H9 (cell line): Measurements from ENCODE around the gene PLEKHJ1. TPM values are rescaled to one million over a fixed set of nuclear protein-coding genes. Genes with fewer than 3 reads are reported as not detected.

Source experiments
- DNase-seq: peaks from one replicate; pipeline ENCODE4 v3.0.0-alpha.2; 2017
- H2AFZ ChIP-seq: one replicate; pipeline ENCODE4 v1.6.1; 2013; ENCODE audit warnings: mild to moderate bottlenecking, low read length, control low read depth, moderate library complexity
- H2AK5ac ChIP-seq: 2 replicates; pipeline ENCODE4 v1.6.1; 2013; ENCODE audit warnings: low read length, control low read depth, mixed read lengths; ENCODE audit not compliant: insufficient read length
- H2BK120ac ChIP-seq: one replicate; pipeline ENCODE4 v1.6.1; 2013; ENCODE audit warnings: low read depth, mild to moderate bottlenecking, low read length, control low read depth, inconsistent platforms; ENCODE audit not compliant: poor library complexity, severe bottlenecking
- H2BK12ac ChIP-seq: 2 replicates; pipeline ENCODE4 v1.6.1; 2013; ENCODE audit warnings: low read length, control low read depth, mixed read lengths, low read depth; ENCODE audit not compliant: insufficient read length
- H2BK15ac ChIP-seq: 2 replicates; pipeline ENCODE4 v1.6.1; 2013; ENCODE audit warnings: low read depth, low read length, control low read depth
- H2BK20ac ChIP-seq: one replicate; pipeline ENCODE4 v1.6.1; 2013; ENCODE audit warnings: low read depth, mild to moderate bottlenecking, low read length, control low read depth, inconsistent platforms; ENCODE audit not compliant: poor library complexity, severe bottlenecking
- H2BK5ac ChIP-seq: 2 replicates; pipeline ENCODE4 v1.6.1; 2013; ENCODE audit warnings: low read length, control low read depth, mixed read lengths; ENCODE audit not compliant: insufficient read length
- H3K14ac ChIP-seq: 2 replicates; pipeline ENCODE4 v1.6.1; 2013; ENCODE audit warnings: low read length, control low read depth; ENCODE audit not compliant: insufficient read depth
- H3K18ac ChIP-seq: 2 replicates; pipeline ENCODE4 v1.6.1; 2013; ENCODE audit warnings: low read depth, mild to moderate bottlenecking, mixed read lengths, low read length, control low read depth; ENCODE audit not compliant: insufficient read length
- H3K23ac ChIP-seq: 2 replicates; pipeline ENCODE4 v1.6.1; 2013; ENCODE audit warnings: low read length, control low read depth, mixed read lengths, low read depth; ENCODE audit not compliant: insufficient read length
- H3K23me2 ChIP-seq: 2 replicates; pipeline ENCODE4 v1.6.1; 2013; ENCODE audit warnings: low read depth, mild to moderate bottlenecking, mixed read lengths, low read length, control low read depth; ENCODE audit not compliant: insufficient read length, poor library complexity, severe bottlenecking
- H3K27ac ChIP-seq: 2 replicates; pipeline ENCODE4 v1.5.1; 2013; ENCODE audit warnings: low read length, control low read depth, mixed read lengths, low read depth; ENCODE audit not compliant: insufficient read length
- H3K27me3 ChIP-seq: 2 replicates; pipeline ENCODE4 v1.6.1; 2013; ENCODE audit warnings: low read length, control low read depth, inconsistent platforms; ENCODE audit not compliant: insufficient read depth
- H3K4ac ChIP-seq: 2 replicates; pipeline ENCODE4 v1.6.1; 2013; ENCODE audit warnings: low read depth, mild to moderate bottlenecking, control low read depth, inconsistent platforms, low read length, moderate library complexity
- H3K4me1 ChIP-seq: 2 replicates; pipeline ENCODE4 v1.6.1; 2013; ENCODE audit warnings: low read length, control low read depth, inconsistent platforms; ENCODE audit not compliant: insufficient read depth
- H3K4me2 ChIP-seq: 2 replicates; pipeline ENCODE4 v1.6.1; 2013; ENCODE audit warnings: low read length, control low read depth, mixed read lengths; ENCODE audit not compliant: insufficient read length, insufficient read depth
- H3K56ac ChIP-seq: 2 replicates; pipeline ENCODE4 v1.6.1; 2013; ENCODE audit warnings: low read depth, mild to moderate bottlenecking, mixed read lengths, low read length, control low read depth; ENCODE audit not compliant: insufficient read length
- H3K79me1 ChIP-seq: 2 replicates; pipeline ENCODE4 v1.6.1; 2013; ENCODE audit warnings: low read depth, mild to moderate bottlenecking, moderate library complexity, low read length, control low read depth, inconsistent platforms; ENCODE audit not compliant: insufficient read depth, poor library complexity, severe bottlenecking
- H3K79me2 ChIP-seq: 2 replicates; pipeline ENCODE4 v1.6.1; 2013; ENCODE audit warnings: low read length, control low read depth, inconsistent platforms; ENCODE audit not compliant: insufficient read depth
- H3K9ac ChIP-seq: 2 replicates; pipeline ENCODE4 v1.6.1; 2013; ENCODE audit warnings: low read length, control low read depth, mixed read lengths; ENCODE audit not compliant: insufficient read length; ENCODE audit errors: extremely low read depth
- H3K9me3 ChIP-seq: one replicate; pipeline ENCODE4 v1.6.1; 2013; ENCODE audit warnings: low read depth, low read length, inconsistent platforms; ENCODE audit not compliant: control insufficient read depth
- H3T11ph ChIP-seq: one replicate; pipeline ENCODE4 v1.6.1; 2013; ENCODE audit warnings: mild to moderate bottlenecking, low read length, control low read depth, inconsistent platforms
- H4K20me1 ChIP-seq: one replicate; pipeline ENCODE4 v1.6.1; 2013; ENCODE audit not compliant: control insufficient read depth, insufficient read length, insufficient read depth
- H4K5ac ChIP-seq: 2 replicates; pipeline ENCODE4 v1.6.1; 2013; ENCODE audit warnings: low read depth, mild to moderate bottlenecking, mixed read lengths, low read length, control low read depth; ENCODE audit not compliant: insufficient read length
- H4K8ac ChIP-seq: replicated peaks from 2 replicates; pipeline ENCODE4 v1.6.1; 2013; ENCODE audit warnings: low read length, control low read depth, mixed read lengths, low read depth; ENCODE audit not compliant: insufficient read length
- H4K91ac ChIP-seq: 2 replicates; pipeline ENCODE4 v1.6.1; 2013; ENCODE audit warnings: low read depth, mild to moderate bottlenecking, moderate library complexity, mixed read lengths, low read length, control low read depth; ENCODE audit not compliant: insufficient read length
- H3K27ac Mint-ChIP-seq, 3 experiments: 2 replicates in 2 of 3; 3 replicates in 1 of 3; pipeline ENCODE4 v1.8.0; 2020 to 2021; ENCODE audit warnings: mixed read lengths in 3 of 3, mild to moderate bottlenecking in 1 of 3, moderate library complexity in 1 of 3
- H3K27me3 Mint-ChIP-seq: 2 replicates; pipeline ENCODE4 v1.8.0; 2021; ENCODE audit warnings: low read depth, mild to moderate bottlenecking, moderate library complexity, mixed read lengths
- H3K36me3 Mint-ChIP-seq, 3 experiments: 2 replicates in 2 of 3; 3 replicates in 1 of 3; pipeline ENCODE4 v1.8.0; 2020 to 2021; ENCODE audit warnings: low read depth in 3 of 3, mixed read lengths in 3 of 3; ENCODE audit not compliant: insufficient read depth in 1 of 3
- H3K4me1 Mint-ChIP-seq, 2 experiments: 2 replicates each; pipeline ENCODE4 v1.8.0; 2020; ENCODE audit warnings: mixed read lengths in 2 of 2
- H3K4me3 Mint-ChIP-seq, 2 experiments: 2 replicates in 1 of 2; 3 replicates in 1 of 2; pipeline ENCODE4 v1.8.0; 2020 to 2021; ENCODE audit warnings: mild to moderate bottlenecking in 2 of 2, mixed read lengths in 2 of 2, moderate library complexity in 1 of 2
- H3K9me3 Mint-ChIP-seq, 2 experiments: 2 replicates in 1 of 2; 3 replicates in 1 of 2; pipeline ENCODE4 v1.8.0; 2020; ENCODE audit warnings: mild to moderate bottlenecking in 2 of 2, mixed read lengths in 2 of 2, moderate library complexity in 1 of 2
- CTCF ChIP-seq: fragments of 200-600 bp; sonication (generic); conservative IDR thresholded peaks from 3 replicates; pipeline ENCODE4 v1.8.0; 2021; ENCODE audit warnings: antibody characterized with exemption, mild to moderate bottlenecking
- WGBS: extraction: QIAGEN DNeasy Blood & Tissue Kit; methylation state at CpG from one replicate; pipeline ENCODE4 v1.1.7; 2013; ENCODE audit warnings: missing lambda C conversion rate, low lambda C conversion rate, mixed read lengths; ENCODE audit not compliant: insufficient read length; ENCODE audit errors: extremely low coverage; 5-methylcytosine and 5-hydroxymethylcytosine counted together
- total RNA-seq: library from RNA; stranded (reverse); gene quantifications from 2 replicates; pipeline ENCODE4 v1.2.1, GENCODE V29; 2021

PLEKHJ1 gene
- total RNA-seq, 1 experiment from 2014 or later = 139 TPM

GRCh38 chr19:2221250-2221831 is 14.8 kb downstream of the PLEKHJ1 start:
- no CpG with 5 or more reads among the region's 20 CpGs for WGBS
- Histone ChIP-seq H3K27me3 (no peaks in the 10 kb centered on the region), H2BK20ac (no peak overlapping the region), H4K8ac (no peak overlapping the region), H2BK5ac (no peak overlapping the region), H3K79me1 (no peaks in the 10 kb centered on the region), H4K20me1 (no peaks in the 10 kb centered on the region), H3K79me2 (no peaks in the 10 kb centered on the region), H2AK5ac (no peak overlapping the region), H2BK120ac (no peak overlapping the region), H3K23ac (no peak overlapping the region), H3K14ac (no peak overlapping the region; the same call in 1 of the 2 replicates), H4K91ac (no peak overlapping the region), H3K27ac (no peak overlapping the region), H3K4me1 (no peaks in the 10 kb centered on the region), H3K4me2 (no peak overlapping the region), H3K9ac (no peak overlapping the region), H2BK12ac (no peak overlapping the region), H3T11ph (no peak overlapping the region), H3K23me2 (no peaks in the 10 kb centered on the region), H3K18ac (no peak overlapping the region), H3K9me3 (no peaks in the 10 kb centered on the region), H3K4ac (no peak overlapping the region), H4K5ac (no peak overlapping the region), H2BK15ac (no peak overlapping the region), H2AFZ (no peak overlapping the region), H3K56ac (no peak overlapping the region)
- Mint-ChIP-seq H3K27ac (peak overlapping the region in 1 of 3 experiments; percentile 70; a peak in 1 of 7 replicates), H3K36me3 (peaks cover 19 to 66% (median 52%) of the 10 kb centered on the region in 3 experiments; a peak in 6 of 7 replicates), H3K4me3 (no peak overlapping the region), H3K4me1 (no peaks in the 10 kb centered on the region), H3K27me3 (no peaks in the 10 kb centered on the region; the same call in 1 of the 2 replicates), H3K9me3 (no peaks in the 10 kb centered on the region)
- DNase-seq = no peak
- no peak for TF ChIP-seq CTCF
